ENCODE measurements around the gene POP7. TPM values are rescaled to one million over a fixed set of nuclear protein-coding genes. Genes with fewer than 3 reads are reported as not detected.
"Not testable (repeated sequence)": the region's sequence is repeated elsewhere in the genome, so short reads cannot be mapped to it uniquely, and the experiment has no call there.

The POP7 gene
- total RNA-seq, 1 experiment from 2014 or later: 92.8 TPM

DNA sequence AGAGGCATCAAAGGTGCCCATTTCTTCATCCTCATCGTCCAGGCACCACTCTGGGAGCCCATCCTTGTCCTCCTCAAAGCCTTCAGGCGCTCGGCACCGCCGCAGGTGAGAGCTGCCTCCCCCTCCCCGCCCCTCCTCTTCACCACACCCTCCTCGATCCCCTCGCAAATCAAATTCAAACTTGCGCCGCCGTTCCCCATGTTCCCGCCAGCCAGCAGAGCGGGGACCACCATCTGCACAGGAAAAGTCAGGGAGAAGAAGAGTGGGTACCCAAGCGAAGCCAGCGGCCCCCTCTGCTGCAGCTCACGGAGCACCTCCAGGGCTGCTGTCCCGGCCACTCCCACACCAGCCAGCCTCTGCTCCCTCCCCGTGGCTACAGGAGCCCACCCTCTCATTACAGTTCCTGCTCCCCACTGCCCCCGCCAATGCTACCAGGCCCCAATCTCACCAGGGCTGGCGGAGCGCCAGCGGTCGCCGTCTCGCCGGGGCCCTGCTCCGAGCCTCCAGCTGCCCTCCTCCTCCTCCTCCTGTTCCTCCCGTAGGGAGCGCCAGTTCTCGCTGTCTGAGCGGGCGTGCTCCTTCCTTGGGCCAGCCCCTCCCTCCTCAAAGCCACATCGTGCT lies 19.6 kb upstream of the POP7 start:
- DNase-seq: no peak
- peaks cover 33% of the 10 kb centered on the region for H3K36me3 ChIP-seq
- no peak overlapping the region for H3K4me3 ChIP-seq

DNA sequence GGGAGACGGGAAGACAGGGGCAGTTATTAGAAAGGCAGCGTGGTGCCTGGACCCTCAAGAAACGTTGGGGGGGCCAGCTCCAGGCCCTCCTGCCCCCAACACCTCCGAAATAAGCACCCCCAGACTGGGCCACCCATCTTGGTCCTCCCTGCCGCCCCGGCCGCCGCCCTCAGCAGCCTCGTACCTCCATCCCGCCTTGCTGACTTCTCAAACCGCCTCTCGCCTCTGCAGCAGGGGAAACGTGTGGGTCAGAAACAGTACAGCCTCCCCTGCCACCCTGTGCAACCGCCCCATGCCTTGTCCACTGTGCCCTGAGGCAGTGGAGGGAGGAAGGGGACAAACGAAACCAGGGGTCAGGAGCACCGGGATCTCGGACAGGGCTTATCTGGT lies 19.1 kb upstream of the POP7 start:
- H3K27me3 ChIP-seq: no peaks in the 10 kb centered on the region
- no peak for DNase-seq
- no peaks in the 10 kb centered on the region for H3K9me3 ChIP-seq
- H3K36me3 ChIP-seq: peaks cover 29% of the 10 kb centered on the region
- H3K4me3 ChIP-seq: no peak overlapping the region

More for the DNA sequence above, 19.6 kb upstream of the POP7 start:
- H3K9me3 ChIP-seq: no peaks in the 10 kb centered on the region
- no peaks in the 10 kb centered on the region for H3K27me3 ChIP-seq

DNA sequence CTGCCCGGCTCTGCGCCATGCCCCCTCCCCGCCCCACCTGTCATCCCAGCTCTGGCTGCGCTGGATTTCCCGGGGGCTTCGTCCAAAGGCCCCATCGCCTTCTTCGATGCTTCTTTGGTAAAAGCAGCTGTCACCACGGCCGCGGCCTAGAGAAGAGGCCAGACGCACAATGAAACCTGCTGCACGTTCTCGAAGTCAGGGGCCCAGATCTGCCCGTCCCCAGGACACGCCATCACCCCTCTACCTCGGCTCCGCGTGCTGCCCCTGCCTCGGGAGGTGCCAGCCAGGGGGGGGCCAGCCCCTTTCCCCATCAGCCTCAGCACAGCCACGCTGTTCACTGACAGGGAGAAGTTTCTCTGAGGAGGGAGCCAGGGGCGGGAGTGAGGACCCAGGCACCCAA lies 18.7 kb upstream of the POP7 start:
- H3K27me3 ChIP-seq: no peaks in the 10 kb centered on the region
- no peak for DNase-seq
- H3K9me3 ChIP-seq: no peaks in the 10 kb centered on the region
- no peak overlapping the region for H3K4me3 ChIP-seq
- H3K36me3 ChIP-seq: peaks cover 25% of the 10 kb centered on the region

DNA sequence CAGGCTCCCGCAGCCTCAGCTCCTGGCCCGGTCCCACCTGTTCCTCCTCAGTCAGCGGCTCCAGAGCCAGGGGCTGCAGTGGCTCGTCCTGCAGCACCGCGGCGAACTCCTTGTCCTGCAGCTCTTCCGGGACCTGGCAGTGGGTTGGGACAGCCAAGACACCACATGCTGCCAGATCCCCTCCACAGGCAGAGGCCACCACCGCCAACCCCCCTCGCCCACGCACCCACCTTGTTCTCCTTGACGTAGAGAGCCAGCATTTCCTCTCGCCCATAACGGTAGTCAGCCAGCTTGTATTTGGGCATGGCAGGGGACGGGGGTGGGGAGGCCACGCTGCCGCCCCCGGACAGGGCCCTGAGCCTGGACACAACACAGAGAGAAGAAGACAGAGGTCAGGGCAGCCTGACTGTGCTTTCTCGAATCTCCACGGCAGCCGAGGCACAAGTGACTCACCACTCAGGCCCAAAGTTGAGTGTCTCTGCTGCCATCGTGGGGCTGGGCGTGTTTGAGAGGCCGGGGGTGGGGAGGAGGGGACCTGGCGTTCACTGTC lies 18.1 kb upstream of the POP7 start:
- Histone ChIP-seq H3K27me3 (no peaks in the 10 kb centered on the region), H3K4me3 (no peak overlapping the region), H3K36me3 (peaks cover 21% of the 10 kb centered on the region), H3K9me3 (no peaks in the 10 kb centered on the region)
- DNase-seq: no peak

DNA sequence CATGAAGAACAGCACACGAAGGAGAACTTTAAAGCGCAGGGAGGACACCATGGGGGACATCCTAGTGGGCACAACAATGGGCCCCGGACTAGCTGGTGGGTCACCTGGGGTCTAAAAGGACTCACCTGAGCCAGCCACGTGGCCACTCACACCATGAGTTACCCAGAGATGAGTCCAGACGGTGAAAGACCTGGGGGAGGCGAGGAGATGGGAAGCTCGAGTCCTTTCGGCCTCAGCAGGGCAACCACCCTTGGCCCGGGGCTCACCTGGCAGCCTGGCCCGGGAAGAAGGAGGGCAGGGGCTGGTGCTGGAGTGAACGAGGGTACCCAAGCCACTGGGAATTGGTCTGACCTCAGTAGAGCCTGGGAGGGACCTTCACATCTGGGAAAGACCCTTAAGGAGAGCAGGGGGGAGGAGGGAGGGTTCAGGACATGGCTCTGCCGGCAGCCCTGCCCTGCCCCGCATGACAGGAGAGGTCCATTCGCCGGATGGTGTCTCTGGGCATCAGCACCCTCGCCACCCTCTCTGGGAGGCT lies 17.5 kb upstream of the POP7 start:
- Histone ChIP-seq H3K4me3 (no peak overlapping the region), H3K36me3 (peaks cover 21% of the 10 kb centered on the region), H3K27me3 (no peaks in the 10 kb centered on the region), H3K9me3 (no peaks in the 10 kb centered on the region)
- DNase-seq: no peak

DNA sequence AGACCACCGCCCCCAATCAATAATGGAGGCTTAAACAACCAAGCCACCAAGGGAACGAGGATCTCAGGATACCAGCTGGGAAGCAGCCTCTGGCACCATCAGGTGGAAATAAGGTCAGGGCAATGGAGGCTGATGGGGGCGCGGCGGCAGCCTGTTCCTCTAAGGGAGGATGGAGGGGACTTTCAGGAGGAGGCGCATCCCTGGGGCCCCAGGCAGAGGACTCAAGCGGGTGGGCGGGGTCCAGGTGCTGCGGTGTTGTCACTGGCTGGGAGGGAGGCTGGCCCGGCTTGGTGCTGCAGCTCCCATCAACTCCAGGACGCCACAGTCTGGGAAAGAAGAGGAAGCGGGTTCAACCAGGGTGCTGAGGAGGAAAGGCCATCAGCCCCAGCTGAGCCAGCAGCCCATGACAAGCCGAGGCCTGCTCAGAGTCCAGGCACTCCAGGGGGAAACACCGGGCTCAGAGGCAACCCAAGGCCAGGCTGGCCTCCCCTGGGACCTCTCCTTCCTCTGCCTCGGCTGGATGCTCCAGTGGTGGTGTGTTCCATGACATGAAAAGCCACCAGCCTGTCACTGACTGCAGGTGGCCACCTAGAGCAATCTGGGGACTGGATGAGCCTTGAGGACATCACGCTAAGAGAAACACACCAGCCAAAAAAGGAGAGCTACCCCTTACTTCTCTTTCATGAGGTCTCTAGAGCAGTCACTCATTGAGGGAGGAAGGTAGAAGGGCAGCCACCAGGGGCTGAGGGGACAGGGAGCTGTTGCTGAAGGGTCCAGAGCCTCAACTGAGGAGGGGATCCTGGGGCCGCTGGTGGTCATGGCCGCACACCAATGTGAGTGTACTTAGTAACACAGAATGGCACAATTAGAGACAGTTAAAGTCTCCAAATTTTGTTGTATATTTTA lies 16.4 kb upstream of the POP7 start:
- peaks cover 21% of the 10 kb centered on the region for H3K36me3 ChIP-seq
- no peaks in the 10 kb centered on the region for H3K9me3 ChIP-seq
- no peak overlapping the region for H3K4me3 ChIP-seq
- DNase-seq: no peak
- no peaks in the 10 kb centered on the region for H3K27me3 ChIP-seq

DNA sequence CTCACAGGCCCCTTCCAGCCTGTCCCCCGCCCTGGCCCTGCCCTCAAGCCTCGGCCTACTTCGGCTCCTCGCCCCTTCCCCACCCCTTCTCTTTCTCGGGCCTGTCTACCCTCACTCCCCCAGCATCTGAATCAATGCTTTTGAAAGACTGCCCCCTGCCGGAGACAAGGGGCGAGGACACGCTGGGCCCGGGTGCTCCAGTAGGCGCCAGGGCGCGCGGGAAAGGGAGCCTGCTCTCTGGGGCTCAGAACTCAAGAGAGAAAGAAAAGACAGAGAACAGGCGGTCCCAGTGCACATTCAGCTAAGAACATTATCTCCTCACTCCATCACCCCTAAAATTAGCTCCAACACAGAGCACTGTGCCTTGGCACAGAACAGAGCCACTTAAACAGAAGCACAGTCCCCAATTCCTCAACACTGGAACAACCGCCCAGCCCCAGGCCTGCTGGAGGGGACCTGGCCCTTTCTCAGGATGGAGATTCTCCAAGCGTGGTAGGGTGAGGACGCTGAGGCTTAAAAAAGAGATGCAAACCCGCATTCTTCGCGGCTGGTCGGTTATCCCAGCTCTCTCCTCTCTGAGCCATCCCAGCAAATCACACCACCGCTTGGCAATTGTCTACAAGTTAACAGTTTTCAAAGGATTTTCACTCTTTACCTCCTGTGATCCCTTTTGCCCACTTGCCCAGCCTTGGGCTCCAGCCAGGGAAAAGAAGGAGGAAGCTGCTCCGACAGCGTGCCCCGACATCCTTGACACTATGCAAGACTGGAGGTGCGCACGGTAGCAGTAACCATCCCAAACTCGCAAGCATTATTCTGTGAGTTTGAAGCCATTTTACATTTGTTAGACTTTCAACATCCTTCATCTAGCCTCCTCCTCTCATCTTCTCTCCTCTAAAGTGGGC lies 14.0 kb upstream of the POP7 start:
- Histone ChIP-seq H3K4me3 (peak overlapping the region; percentile 76), H3K36me3 (peaks cover 16% of the 10 kb centered on the region), H3K27me3 (no peaks in the 10 kb centered on the region), H3K9me3 (no peaks in the 10 kb centered on the region)
- peak; percentile 65 for DNase-seq

DNA sequence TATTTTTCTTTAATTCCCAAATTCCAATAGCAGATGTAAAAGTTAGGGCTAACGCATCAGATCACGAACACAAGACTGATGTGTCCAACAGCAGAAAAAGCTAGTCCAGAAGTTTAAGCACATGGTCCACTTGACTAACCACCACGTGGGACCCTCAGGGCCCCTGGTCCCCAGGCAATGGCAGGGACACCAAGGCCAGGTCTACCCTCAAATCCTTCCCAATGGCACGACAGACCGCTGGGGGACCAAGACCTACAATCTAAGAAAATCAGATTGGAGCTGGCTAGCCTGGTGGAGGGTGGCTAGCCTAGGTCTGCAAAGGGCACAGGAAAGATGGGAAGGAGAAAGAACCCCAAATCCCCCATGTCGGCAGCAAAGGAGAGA lies 13.4 kb upstream of the POP7 start:
- no peak for DNase-seq
- H3K27me3 ChIP-seq: no peaks in the 10 kb centered on the region

DNA sequence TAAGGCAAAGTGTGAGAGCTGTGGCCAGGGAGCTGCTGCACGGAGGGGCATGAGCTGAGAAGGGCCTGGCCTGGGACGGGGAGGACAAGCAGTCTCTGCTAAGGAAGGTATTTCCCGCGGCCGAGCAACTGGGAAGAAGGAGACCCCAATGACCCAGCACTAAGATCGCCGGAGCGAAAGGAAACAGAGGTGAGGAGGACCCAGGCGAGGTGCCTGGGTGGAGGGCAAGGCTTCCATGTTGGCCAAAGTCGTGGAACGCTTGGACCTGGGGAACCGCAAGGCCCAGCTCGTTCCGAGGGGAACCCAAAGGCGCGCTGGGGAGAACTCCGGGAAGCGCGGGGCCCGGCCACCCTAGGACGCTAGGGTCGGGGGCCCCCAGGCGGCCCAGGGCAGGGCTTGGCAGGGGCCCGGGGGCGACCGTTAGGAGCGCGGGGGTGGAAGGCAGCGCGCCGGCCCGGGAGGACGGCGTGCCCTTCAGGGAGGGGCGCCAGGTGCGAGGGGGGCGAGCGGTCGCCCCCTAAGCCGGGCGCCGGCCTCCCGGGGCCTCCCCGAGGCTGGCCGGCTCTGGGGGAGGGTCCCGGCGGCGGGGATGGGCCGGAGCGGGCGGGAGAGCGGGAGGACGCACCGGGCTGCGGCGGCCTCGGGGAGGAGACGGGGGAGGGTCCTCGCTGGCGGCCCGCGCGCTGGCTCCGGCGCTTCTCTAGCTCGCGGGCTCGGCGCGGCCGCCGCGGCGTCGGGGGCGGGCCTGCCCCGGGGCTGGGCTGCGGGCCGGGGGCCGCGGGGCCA lies 12.4 kb upstream of the POP7 start:
- H3K9me3 ChIP-seq: no peaks in the 10 kb centered on the region
- H3K27me3 ChIP-seq: no peaks in the 10 kb centered on the region
- H3K36me3 ChIP-seq: peaks cover 10% of the 10 kb centered on the region
- no peak for DNase-seq
- peak overlapping the region; percentile 76 for H3K4me3 ChIP-seq

More for the DNA sequence above, 13.4 kb upstream of the POP7 start:
- Histone ChIP-seq H3K4me3 (peak overlapping the region; percentile 76), H3K9me3 (no peaks in the 10 kb centered on the region), H3K36me3 (peaks cover 13% of the 10 kb centered on the region)

DNA sequence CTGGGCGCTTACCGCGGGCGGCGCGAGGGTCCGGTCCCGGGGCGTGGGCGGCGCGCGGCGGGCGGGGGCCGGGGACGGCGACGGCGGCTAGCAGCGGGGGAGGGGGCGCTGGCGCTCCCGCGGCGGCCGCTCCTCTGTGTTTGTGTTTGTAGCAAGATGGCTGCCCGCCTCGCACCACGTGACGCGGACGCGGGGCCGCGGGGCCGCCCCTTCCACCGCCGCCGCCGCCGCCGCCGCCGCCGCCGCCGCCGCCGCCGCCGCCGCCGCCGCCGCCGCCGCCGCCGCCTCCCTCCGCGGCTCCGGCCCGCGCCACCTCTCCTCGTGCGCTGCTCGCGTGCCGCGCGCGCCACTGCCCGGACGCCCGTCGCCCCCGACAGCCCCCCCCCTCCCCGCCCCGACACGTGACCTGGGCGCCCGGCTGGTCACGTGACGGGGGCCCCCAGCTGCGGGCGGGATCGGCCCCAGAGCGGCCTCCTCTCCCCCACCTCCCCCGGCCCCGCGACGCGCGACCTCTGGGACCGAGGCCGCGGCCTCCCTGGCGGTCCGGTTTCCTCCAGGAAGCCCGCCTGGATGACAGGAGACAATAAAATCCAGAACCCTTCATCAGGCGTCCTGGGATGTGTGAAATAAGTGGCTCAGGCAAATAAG lies 11.7 kb upstream of the POP7 start, which contains the start of gene GIGYF1:
GIGYF1 (minus strand) TSS at position 153 of the 648 bp plus-strand sequence. CDS start 6,012 bp downstream, outside the sequence.
- peak within 1 kb of the TSS; percentile 76 for H3K4me3 ChIP-seq
- no peaks in the 10 kb centered on the region for H3K9me3 ChIP-seq
- H3K27me3 ChIP-seq: peaks cover 3% of the 10 kb centered on the region; the same call in 1 of the 2 replicates
- H3K36me3 ChIP-seq: peaks cover 3% of the 10 kb centered on the region; the same call in 1 of the 2 replicates
- DNase-seq: peak; percentile 75

DNA sequence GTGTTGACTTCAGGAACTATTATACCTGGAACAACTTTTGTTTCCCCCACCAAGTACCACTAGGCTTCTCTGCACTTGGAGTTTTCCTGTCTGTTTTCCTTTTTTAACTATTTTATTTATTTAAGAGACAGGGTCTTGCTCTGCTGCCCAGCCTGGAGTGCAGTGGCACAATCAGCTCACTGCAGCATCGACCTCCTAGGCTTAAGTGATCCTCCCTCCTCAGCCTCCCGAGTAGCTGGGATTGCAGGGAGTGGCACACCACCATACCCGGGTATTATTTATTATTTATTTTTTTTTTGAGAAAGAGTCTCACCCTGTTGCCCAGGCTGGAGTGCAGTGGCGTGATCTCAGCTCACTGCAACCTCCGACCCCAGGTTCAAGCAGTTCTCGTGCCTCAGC lies 9.8 kb upstream of the POP7 start:
- H3K27me3 ChIP-seq: peaks cover 6% of the 10 kb centered on the region
- DNase-seq: no peak
- H3K36me3 ChIP-seq: no peaks in the 10 kb centered on the region; the same call in 1 of the 2 replicates
- no peak overlapping the region for H3K4me3 ChIP-seq
- H3K9me3 ChIP-seq: no peaks in the 10 kb centered on the region

DNA sequence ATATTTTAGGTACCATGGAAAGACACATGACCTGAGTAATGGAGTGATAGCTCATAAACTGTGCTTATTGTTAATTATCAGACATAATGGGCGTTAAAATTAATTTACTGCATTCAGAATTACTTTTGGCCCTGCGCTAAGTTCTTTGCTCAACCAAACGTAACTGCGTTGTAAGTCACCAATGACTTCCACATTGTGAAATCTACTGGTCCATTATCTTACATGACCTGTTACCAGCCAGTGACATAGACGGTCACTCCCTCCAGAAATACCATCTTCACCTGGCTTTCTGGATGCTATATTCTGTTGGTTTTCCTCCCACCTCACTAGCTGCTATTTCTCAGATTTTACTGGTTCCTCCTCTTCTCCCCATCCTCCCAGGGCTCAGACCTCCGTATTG lies 6.9 kb upstream of the POP7 start:
- no peaks in the 10 kb centered on the region for H3K9me3 ChIP-seq
- H3K4me3 ChIP-seq: no peak overlapping the region
- no peaks in the 10 kb centered on the region for H3K36me3 ChIP-seq
- DNase-seq: no peak
- peaks cover 12% of the 10 kb centered on the region for H3K27me3 ChIP-seq

DNA sequence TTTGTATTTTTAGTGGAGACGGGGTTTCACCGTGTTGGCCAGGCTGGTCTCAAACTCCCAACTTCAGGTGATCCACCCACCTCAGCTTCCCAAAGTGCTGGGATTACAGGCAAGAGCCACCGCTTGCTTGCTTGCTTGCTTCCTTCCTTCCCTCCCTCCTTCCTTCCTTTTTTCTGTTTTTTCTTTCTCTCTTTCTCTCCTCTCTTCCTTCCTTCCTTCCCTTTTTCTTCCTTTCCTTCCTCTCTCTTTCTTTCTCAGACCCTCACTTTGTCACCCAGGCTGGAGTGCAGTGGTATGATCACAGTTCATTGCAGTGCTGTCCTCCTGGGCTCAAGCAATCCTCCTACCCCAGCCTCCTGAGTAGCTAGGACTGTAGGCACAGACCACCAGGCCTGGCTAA lies 4.8 kb upstream of the POP7 start:
- H3K27me3 ChIP-seq: peaks cover 12% of the 10 kb centered on the region
- not testable (repeated sequence) for H3K36me3 ChIP-seq, H3K9me3 ChIP-seq, H3K4me3 ChIP-seq, DNase-seq

DNA sequence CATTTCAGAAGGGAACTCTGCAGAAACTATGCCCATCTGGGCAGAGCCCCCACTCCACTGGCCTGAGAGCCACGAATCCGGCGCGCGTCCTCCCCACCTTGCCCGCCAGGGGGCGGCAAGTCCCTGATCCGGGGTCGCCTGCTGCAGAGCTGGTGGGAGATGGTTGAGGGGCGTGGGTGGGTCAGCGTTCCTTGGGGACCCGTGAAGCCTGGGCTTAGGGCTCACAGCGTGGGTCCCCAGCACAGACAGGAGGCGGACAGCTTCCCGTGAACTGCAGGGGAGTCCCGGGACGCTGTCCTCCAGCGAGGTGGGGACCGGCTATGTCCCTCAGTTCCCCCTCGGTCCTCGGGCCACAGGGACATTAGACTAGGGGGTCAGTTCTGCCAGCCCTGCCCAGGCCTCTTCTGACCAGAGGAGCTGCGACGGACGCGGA lies 585 bp upstream of the POP7 start:
- peak; percentile 75 for DNase-seq
- Histone ChIP-seq H3K4me3 (peak overlapping the region; percentile 91), H3K9me3 (no peaks in the 10 kb centered on the region), H3K36me3 (peaks cover 22% of the 10 kb centered on the region), H3K27me3 (peaks cover 6% of the 10 kb centered on the region)

DNA sequence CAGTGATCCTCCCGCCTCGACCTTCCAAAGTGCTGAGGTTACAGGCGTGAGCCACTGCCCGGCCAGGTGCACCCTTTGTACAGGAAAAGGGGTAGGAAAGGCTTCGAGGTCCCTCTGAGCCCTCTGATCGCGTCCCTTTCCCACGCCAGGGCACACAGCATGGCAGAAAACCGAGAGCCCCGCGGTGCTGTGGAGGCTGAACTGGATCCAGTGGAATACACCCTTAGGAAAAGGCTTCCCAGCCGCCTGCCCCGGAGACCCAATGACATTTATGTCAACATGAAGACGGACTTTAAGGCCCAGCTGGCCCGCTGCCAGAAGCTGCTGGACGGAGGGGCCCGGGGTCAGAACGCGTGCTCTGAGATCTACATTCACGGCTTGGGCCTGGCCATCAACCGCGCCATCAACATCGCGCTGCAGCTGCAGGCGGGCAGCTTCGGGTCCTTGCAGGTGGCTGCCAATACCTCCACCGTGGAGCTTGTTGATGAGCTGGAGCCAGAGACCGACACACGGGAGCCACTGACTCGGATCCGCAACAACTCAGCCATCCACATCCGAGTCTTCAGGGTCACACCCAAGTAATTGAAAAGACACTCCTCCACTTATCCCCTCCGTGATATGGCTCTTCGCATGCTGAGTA lies 871 bp downstream of the POP7 start:
- Histone ChIP-seq H3K9me3 (no peaks in the 10 kb centered on the region), H3K4me3 (peak overlapping the region; percentile 91), H3K36me3 (peaks cover 22% of the 10 kb centered on the region), H3K27me3 (peaks cover 6% of the 10 kb centered on the region)
- no peak for DNase-seq

Data from MG63 (cell line).